GM21576 (cell line): ENCODE results near the gene CROCC.

ENCODE experiments used
- ATAC-seq: cut with Tn5 transposase; IDR thresholded peaks from one replicate; pipeline ENCODE4 v1.9.1; 2021; ENCODE audit warnings: mild to moderate bottlenecking, moderate library complexity; ENCODE audit not compliant: unreplicated experiment

Gene CROCC

DNA sequence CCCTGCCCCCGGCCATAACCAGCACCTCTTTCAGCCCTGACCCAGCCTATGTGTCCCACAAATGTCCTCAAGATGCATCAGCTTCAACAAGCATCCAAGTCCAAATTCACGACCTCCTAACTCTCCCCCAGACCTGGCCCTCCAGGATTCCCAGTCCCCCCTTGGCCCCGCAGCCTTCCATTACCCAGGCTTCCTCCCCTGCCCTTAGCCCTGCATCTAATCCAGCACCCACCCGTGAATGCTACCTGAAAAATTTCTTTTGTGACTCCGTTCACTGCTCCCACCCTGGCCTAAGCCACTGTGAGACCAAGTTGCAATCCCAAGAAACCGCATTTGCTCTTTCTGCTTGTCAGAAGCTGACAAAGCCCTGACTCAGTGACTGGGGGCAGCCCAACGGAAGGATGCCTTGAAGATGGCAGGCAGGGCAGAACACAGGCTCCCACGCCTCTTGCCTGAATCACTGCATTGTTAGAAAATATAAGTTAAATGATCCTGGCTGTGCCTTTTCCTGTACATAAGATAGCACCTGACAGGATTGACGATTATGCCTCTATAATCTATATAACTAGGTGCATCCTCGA lies 59.6 kb downstream of the CROCC start:
- ATAC-seq: no peak

DNA sequence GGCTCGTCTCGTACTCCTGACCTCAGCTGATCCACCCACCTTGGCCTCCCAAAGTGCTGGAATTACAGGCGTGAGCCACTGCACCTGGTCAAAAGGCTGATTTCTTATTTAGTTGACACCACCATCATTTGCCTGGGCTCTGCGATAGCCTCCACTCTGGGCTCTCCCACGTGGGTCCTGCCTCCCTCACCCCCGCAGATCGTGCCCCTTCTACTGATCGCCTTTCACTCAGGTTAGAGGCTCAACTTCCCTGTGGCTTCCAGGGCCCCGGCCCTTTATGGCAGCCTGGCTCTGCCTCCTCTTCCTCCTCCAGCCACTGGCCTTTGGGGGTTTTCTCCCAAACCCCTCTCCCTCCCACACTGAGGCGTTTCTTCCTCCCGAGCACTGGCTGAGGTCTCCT lies 61.2 kb downstream of the CROCC start:
- no peak for ATAC-seq

DNA sequence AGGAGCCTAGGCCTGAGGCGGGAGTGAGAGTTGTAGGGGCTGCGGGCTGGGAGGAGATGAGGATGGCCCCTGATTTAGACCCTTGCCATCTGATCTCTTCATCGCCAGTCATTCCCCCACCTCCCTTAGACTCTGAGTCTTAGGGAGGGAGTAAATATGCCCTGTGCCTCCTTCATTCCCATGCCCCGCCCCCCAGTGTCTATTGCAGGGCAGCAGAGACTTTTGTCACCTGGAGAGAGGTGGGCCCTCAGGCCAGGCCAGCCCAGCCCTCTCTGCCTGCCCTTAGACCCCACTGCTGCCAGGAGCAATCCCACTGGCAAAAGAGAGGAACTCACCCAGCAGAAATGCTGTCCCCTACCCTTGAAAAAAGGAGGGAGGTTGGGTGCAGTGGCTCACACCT lies 61.9 kb downstream of the CROCC start:
- ATAC-seq: no peak

DNA sequence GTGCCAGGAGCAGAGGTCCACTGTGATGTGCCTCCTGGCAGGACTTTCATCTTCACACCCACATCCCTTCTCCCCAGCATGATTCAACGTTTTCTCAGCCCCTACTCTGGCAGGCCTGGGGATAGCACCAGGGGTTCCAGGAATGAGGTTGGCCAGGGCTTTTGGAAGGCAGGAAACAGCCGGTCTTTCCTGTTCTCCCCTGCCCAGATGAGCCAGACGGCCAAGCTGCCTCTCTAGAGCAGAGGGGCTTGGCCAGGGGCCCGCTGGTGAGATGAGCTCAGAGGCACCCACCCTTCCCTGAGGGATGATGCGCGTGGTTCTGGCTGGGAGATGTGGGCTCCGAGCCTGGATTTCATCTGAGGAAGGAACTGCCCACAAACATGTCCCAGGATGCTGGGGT lies 63.0 kb downstream of the CROCC start:
- no peak for ATAC-seq

DNA sequence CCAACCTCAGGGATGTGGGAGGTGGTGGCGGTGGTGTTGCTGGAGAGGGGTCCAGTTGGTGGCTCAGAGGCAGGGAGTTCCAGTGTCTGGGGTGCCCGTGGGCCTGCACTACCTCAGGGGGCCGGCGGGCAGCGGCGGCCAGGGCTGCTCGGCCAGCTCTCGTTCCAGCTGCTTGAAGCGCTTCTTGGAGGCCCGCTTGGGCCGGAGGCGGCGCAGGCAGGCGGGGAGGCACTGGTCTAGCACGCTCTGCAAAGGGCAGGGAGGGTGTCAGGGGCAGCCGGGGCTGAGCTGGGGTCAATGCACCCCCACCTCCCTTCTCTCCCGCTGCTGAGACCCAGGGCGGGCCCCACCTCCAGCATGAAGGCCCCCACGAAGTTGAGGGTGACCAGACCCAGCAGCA lies 64.4 kb downstream of the CROCC start:
- no peak for ATAC-seq

DNA sequence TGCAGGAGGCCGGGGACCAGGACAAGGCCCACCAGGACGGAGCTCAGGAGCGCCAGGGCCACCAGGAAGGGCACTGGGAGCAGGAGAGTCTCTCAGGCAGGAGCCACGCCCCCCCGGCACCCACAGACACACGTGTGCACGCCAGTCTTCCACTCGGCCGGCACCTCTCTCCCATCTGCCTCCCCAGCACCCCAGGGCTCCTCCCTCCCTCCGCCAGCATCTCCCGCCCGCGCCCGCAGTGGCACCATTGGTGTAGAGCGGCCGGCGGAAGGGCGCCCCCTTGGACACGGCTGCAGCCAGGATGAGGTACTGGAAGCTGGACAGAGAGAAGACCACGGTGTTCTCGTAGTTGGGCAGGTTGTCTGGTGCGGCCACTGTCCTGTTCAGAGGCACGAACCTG lies 64.8 kb downstream of the CROCC start:
- no peak for ATAC-seq

DNA sequence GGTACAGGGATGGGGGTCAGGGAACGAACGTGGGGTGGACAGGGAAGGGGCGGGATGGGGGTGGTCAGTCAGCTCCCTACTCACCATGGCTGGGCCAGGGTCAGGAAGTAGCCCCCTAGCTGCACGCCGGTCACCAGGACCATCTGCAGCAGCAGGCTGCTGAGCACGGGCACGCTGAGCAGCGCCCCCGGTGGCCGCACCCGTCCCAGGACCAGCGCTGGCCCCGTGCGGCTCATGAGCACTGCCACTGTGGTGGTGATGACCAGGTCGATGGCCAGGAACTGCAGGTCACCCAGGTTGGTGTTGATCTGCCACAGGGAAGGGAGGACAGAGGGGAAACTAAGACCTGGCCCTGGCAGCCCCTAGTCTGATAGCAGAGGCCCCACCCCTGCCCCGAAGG lies 65.2 kb downstream of the CROCC start:
- no peak for ATAC-seq

DNA sequence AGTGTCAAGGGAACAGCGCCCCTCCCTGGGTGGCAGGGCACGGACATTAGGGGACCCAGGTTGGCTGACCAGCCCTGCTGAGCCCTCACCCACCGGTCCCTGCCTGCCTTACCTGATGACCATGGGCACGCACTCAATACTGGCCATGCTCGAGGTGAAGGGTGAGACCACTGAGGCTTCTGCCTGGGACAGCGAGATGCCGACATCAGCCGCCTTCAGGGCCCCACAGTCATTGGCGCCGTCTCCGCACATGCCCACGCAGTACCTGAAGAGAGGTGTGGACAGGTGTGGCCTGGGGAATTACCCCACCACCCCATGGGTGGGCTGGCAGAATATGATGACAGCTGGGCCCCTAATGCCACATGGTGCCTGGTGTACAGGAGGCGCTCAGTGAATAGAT lies 66.5 kb downstream of the CROCC start:
- ATAC-seq: no peak

DNA sequence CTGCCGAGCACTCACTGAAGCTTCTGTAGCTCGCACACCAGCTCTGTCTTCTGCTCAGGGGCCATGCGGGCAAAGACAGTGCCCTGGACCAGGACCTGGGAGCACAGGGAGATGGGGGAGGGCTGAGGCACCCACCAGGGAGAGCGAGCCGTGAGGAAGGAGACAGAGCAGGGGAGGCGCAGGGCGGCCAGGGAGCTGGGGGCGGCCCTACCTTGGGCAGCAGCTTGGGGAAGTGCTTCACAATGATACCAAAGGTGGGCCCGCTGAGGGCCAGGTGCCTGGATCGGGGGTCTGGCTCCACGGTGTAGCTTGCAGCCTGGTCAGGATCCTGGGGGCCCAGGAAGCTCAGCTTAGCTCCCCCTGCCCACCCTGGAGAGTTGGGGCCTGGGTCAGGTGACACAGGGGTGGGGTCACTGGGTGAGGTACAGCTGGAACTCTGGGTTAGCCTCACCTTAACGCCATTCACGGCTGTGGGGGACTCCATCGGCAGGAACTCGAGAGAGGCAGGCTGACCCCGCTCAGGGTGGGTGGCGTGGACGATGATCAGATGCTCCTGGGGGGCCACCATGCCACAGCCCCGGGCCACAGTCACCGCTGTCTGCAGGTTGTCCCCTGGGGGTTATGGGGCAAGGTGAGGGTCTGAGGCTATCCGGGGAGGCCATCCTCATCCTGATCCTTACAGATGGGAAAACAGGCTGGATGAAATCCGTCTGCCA lies 68.1 kb downstream of the CROCC start:
- ATAC-seq: no peak

DNA sequence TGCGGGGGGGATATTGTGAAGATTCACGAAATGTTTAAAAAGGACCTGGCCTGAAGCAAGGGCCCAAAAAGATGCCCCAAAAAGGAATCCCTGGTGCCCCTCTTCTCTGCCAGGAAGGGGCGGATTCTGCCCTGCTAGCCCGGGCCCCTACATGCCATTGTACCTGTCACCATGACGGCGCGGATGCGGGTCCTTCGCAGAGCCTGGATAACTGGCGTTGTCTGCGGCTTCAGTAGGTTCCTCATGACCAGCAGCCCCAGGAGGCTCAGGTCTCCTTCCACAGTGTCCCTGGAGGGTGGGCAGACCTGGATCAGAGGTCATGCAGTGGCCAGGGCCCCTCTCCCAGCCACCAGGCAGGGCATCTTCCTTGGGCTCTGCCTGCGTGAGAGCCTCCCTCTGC lies 69.8 kb downstream of the CROCC start:
- no peak for ATAC-seq

DNA sequence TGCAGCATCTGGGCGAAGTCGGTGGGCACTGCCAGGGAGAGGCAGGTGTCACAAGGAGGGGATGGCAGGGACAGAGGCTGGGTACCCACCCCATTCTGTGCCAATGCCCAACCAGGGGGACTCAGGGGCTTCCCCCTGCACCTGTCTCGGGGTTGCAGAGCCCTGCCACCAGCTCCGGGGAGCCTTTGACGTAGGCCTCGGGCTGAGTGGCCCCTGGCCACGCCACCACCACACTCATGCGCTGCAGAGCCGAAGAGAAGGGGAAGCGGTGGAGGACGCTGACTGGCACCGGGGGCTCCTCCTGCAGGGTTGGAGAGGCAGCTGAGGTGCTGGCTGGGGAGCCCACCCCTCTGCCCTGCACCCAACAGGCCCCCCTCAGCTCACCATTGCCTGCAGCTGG lies 70.4 kb downstream of the CROCC start:
- ATAC-seq: no peak

DNA sequence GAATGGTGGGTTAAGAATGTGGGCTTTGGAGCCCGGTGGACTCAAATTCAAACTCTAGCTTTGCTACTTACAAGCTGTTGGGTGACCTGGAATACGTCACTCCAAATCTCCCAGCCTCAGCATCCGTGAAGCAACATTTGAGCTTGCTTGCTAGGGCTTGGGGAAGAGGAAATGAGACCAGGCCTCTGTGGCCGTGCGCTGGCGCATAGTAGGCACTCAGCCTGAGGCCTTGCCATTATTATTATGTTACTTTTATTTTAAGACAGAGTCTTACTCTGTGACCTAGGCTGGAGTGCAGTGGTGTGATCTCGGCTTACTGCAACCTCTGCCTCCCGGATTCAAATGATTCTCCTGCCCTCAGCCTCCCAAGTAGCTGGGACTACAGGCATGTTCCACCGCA lies 70.9 kb downstream of the CROCC start:
- no peak for ATAC-seq

DNA sequence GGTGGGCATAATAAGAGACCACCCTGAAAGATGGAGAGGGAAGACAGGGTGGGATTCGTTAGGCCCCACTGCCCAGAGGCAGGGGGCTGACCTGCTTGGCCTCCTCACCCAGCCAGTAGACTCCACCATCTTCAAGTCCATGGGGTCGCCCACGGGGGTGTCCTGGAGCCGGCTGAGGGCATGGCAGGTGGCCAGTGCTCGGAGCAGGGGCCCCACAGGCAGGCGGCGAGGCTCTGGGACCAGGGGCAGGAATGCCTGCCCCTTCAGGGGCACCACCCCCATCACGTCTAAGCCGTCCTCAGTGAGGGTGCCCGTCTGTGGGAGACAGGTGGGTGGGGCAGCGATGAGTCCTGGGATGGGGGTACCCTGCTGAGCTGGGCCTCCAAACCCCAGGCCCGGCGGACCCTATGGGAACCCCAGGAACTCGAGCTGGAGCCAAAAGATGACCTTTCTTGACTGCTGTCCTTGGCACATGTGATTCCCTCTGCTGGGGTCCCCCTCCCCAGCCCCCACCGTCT lies 71.8 kb downstream of the CROCC start:
- ATAC-seq: no peak

DNA sequence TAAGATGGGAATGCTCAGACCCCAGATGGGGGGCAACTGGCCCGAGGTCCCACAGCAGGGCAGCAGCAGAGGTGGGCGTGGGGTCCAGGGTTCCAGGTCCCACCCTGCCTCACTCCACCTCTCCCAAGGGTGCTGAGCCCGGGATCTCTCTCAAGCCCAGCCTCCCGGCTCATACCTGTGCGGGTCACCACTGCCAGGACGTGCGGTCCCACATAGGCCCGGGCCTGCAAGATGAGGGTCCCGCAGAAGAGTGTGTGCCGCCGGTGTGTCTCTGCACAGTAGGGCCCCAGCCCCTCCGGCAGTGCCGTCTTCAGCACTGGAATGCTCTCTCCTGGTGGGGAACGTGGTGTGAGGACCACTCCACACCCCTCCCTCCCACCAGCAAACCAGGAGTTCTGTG lies 75.1 kb downstream of the CROCC start:
- no peak for ATAC-seq

DNA sequence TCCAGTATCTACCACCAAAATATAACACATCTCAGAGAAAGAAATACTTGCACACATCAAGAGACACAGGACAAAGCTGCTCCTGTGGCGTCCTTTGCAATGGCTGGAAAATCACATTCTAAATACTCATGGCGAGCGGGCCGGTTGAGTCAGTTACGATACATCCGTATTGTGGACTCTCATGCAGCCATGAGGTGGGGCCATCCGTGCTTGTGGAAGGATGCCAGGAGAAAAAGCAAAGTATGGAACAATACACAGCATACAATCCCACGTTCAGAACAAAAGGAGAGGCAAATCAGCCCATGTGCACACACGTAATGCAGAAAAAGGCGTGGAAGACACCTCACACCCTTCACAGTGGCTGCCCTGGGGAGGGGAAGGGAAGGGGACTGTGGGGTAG lies 76.9 kb downstream of the CROCC start:
- no peak for ATAC-seq

DNA sequence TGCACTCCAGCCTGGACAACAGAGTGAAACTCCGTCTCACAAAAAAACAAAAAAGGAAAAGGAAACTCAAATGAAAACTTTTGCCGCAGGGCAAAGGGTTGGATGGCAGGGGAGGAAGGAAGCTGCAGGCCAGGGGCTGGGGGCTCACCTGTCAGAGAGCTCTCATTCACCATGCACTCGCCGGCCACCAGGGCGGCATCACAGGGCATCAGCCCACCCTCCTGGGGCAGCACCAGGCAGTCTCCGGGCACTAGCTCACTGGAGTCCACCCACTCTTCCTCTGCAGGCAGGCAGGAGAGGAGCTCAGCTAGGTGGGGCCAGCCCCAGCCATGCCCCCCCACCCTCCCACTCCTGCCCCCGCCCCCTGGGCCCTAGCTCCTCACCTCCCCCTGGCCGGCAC lies 78.1 kb downstream of the CROCC start:
- no peak for ATAC-seq

DNA sequence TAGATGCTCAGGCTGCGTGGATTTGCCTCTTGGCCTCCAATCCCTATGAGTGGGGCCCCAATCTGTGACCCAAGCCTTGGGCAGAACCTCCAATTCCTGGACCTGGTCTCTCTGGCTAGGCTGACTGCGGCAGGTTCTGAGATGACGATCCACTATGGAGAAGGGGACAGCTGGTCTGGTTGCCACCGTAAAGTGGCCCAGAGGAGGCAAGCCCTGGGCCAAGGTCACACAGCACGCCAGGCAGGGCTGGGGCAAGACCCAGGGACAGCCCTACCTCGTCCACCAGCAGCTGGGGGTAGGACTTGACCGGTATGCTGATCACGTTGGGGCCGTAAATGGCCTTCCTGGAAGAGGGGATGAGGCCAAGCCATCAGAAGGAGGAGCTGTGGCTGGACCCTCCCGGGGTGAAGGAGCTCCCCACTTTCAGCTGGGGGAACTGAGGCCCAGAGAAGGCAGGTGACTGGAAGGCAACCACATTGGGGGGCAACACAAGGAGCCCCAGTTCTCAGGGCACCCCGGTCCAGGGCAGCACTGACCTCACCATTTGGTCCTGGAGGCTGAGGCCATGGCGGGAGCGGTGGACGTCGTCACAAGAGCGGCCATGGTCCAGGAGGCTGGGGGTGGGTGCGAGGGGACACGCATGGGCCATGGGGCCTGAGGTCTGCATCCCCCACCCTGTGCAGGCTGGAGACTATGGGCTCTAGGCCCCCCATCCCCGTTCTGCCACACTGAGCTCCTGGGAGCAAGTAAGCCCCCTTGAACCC lies 80.2 kb downstream of the CROCC start:
- ATAC-seq: no peak

DNA sequence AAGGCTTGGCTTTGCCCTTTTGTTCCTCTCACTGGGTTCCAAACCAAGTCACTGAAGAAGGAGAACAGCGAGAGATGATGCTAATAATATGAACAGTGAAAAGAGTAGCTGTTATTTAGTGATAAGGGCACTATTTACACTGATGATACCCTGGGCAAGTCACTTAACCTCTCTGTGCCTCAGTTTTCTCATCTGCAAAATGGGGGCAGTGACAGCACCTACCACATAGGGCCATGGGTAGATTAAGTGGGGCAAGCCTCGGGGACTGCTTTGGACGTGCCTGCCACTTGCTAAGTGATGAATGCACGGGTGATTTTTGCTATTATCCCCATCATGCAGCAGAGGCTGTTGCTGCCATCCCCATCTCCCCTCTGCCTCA lies 80.8 kb downstream of the CROCC start:
- ATAC-seq: no peak

DNA sequence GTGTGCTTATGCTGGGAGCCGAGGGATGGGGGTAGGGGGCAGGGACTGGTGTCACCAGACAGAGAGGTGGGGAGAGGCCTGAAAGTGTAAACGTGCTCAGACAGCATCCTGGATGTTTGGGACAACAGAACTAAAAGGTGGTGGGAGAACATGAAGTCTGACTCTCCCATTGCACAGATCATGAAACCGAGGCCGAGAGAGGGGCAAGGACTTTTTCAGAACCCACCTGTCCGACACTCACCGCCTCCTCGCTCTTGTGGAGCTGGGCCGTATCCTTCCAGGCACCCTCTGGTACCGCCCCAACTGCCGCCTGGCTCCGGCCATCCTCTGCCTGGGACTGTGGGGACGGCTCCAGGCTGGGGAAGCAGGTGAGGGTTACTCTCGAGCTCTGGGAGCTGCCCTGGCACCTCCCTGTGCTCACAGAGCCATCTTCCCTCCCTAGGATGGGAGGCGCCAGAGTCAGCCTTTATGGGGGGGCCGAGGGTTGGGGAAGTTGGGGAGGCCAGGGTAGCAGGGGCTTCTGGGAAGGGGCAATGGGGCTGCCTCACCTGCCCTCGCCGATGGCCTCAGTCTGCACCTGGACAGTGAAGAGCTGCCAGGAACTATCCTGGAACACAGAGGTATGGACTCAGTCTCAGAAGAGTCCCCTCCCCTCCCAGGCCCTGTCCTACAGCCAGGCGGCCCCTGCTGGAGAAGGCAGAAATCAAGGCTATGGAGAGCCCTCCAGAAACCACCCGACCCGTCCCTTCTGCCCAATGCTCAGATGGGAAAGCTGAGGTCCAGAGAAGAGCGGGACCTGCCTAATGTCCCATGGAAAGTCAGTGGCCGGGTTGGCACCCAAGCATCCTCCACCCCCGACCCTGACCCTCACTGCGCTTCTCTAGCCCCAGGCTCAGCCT lies 83.0 kb downstream of the CROCC start:
- no peak for ATAC-seq

DNA sequence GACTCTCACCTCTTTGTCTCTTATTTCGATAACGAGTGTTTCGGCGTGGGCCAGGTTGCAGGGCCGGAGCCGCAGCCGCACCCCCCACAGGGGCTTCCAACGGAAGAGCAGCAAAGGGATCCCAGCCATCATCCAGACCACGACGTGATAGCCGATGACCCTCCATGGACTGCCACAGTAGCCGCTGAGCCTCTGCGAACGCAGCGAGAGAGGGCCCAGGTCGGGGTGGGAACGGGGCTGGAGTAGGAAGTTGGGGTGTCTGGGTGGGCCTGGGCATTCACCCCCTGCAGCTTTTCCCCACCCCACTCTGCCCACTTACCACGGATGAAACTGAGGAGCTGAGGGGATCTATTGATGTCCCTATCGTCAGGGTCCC lies 83.6 kb downstream of the CROCC start:
- no peak for ATAC-seq

DNA sequence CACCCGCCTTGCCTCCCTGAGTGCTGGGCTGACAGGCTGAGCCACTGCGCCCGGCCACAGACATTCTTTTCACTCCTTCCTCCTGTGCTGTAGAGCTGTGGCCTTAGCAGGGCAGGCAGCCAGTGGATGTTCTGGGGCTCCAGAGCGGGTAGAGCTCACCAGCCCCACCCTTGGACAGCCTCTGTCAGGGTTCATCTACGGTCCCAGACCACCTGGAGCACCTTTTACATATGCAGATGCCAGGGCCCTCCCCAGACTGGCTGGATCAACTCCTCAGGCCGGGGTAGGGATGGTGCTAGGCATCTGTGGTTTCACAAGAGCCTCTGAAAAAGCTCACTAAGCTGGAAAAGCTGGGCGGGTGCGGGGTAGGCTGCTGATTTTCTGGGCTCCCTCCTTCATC lies 85.4 kb downstream of the CROCC start:
- ATAC-seq: no peak
